Stimulated activated CD8-positive, alpha-beta memory T cell treated with anti-CD3 and anti-CD28 coated beads, Interleukin-7, amount 100 ng/mL, for 1 hour (primary cell): ENCODE measurements around the gene RBMS1.
A peak's percentile ranks its signal among the peaks of the same experiment; 100 is the strongest.

Experiments
- DNase-seq, 2 donors: peaks; one replicate each; pipeline ENCODE4 v3.0.0-alpha.2; 2020; ENCODE audit warnings: low read depth in 2 of 2

Gene RBMS1

DNA sequence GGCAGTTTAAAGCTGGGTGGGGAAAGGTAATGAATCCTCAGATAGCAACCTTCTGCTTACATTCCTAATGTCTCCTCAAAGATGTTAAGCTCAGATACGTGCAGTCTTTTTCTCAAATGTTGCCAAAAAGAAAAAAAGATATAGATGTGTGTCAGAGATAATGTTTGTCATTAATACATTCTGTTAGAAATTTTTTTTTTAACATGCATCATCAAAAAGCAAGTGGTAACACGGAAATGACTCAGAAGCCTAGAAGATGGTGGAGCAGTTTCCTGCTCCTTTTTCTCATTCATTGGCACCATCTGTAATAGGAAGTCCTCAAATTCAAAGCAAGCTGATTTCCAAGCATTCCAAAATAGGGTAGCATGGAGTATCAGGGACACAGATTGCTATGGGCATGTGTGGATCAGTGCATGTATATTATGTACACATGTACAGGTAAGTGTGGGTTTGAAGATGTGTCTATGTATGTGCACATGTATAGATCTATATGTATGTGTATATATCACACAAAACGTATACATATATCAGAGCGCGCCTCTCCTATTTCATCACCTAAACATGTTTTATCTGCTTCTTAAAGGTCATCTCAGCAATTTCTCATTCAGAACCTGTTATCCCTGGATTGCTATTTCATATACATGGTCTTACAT is 213.7 kb downstream of the RBMS1 start:
- DNase-seq: no peak

DNA sequence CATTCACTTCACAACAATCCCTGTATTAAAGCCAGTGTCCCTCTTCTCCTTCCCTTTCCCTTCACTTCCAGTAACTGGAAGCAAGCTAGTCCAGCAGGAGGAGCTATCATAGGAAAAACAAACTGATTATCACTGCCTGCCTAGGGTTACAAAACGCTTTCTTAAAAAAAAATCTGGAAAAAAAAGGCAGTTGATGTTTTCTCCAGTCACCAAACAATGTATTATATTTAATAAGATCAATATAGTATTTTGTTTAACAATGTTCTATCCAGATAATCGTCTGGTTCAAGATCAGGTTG is 214.8 kb downstream of the RBMS1 start:
- no peak for DNase-seq

DNA sequence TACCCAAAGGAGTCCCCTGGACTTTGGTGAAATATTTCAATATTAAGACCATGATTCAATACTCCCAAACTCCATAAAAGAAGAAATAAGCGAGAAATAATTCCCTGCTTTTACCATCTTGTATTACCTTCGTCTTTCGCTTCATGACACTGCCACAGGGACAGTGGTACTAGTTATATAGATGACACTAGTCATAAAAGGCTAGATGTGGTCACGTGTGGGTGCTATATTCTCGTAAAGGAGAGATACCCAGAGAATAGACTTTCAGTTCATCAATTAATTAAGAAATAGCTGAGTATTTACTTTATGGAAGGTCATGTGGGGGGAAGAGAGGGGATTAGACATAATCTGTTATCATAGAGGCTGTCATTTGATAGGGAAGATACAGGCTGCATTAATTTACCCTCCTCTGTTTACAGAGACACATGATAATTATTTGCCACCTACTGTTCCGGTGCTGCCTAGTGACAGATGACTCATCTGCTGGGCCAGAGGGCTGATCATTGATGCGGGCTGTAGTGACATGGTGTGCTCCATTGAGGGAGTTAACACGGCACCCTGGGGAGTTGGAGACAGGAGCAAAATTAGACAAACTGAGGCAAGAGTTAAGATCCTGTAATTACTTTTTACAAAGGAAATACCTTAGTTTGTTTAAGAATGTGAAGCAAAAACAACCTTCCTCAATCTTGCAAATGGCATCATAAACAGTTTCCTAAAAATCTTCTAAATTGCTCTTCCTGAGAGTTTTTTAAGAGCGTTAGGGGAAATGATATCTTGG is 215.3 kb downstream of the RBMS1 start:
- no peak for DNase-seq

DNA sequence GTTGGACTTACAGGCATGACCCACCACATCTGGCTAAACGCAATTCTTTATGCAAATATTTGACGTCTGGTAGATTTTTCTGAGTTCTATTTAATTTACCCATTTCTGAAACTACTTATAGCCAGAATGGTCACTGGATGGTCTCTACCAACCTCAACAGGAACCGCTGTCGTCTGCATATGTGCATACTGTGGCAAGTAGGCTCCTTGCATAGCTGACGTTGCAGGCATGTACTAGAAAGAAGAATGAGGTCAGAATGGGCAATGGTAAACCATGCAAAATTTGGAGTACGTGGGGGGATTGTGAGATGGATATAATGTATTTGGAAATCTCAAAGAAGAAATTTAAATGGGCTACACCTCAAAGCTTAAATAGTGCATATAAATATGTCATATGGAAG is 216.5 kb downstream of the RBMS1 start:
- DNase-seq: no peak

DNA sequence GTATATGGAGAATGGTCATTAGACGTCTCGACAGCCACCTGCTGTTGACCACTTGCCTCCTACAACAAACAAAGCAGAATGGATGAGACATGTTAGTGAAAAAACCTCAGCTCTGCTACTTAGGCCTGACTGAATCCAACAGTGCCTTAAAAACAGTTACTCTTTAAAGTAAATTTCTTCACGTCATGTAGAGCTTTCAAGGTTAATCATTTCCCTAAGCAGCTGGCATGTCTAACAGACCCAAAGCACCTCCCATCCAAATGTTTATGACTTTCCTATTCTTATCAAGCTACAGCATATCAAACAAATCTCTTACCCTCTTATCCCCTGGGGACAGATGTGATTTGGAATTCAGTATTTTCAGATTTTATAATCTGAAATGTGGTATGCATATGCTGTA is 218.0 kb downstream of the RBMS1 start:
- no peak for DNase-seq

DNA sequence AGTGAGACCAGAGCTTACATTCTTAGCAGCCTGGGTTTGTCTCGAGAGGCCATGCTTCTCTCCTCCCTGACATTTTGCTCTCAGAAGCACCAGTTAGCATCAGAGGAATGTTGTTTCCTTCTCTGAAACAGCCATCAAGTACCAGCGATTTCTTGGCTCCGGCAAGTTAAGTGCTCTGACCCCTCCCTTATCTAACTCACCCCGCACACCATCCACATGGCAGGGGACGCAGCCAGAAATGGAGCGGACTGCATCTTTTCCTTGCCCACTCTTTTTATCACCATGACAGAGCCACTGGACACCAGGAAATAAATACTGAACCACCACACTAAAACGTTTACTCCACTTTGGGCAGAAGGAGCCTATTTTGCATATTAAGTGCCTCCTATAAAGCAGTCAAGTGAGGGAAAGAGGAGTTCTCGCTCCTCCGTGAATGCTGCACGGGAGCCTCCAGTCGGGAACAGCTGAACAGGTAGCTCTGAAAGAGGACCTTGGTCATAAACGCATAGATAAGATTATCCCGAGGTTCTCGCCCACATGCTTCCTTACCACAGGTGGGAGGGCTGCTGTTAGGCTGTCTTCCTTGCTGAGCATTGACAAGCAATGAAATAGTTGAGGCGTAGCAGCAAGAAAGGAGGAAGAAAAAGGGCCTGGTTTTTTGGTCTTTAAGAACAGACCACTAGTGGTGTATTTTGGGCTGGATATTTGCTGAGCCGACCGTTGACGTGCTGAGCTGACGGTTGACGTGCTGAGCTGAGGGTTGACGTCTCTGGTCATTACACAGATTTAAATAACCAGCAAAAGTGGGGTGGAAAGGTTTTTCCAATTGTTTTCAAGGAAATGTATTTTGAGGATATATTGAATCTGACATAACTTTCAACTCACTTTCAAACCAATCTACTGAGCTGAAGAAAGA is 222.2 kb downstream of the RBMS1 start:
- no peak for DNase-seq

DNA sequence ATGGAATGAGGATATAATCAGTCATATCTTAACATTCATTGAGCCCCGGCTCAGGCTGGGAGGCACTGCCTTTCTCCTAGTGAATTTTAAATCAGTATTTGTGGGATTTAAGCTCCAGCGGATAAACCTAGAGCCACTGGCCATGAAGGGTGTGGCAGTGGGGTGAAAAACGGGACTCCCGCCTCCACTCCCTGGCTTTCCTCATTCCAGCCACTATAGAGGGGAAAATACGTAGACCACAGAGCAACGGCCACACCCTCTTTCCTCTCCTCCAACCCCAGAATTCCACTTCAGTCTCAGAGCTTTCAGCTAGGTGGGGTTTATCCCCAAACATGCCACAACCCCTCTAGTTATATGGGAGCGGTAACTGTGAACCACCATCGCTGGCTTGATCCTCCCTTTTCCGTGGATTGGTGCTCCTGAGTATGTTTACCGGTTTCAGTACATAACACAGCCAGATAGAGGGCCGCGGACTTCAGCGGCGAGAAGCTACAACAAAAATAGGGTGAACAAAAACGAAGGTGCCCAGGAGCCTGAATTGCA is 223.0 kb downstream of the RBMS1 start:
- DNase-seq: no peak

DNA sequence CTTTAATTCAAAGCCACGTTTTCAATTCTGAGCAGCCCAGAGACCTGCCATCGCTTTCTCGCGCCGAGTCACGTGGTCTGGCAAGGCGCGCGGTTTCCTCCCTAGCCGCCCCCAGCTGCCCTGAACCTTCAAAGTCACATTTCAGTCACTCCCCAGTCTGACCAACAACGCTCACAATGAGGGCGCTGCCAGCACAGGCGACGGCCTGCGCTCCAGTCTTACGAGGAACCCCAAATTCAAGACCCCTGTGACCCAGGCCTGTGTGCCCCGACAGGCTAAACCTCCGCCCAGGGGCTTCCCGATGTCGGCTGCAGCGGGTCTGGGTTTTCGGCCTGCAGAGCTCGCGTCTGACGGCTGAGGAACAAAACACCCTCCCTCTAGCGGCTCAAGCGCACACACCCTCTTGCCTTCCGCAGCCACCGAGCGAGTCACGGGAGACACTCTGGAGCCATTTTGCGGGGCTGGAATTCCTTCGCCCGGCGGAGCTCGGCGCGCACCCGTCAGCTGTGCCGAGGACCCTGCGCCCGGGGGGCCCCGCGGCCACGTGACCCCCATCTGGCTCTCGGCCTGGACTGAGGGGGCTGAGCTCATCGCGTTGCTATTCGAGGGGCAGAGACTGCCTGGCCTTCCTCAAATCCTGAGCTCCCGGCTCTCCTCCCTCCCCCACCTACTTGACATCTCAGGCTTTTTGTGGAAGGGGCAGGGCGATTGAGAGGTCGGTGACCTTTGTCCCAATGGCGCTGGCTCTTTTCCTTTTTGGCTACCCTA is 223.6 kb downstream of the RBMS1 start:
- peak; percentile 40 to 41 for DNase-seq

DNA sequence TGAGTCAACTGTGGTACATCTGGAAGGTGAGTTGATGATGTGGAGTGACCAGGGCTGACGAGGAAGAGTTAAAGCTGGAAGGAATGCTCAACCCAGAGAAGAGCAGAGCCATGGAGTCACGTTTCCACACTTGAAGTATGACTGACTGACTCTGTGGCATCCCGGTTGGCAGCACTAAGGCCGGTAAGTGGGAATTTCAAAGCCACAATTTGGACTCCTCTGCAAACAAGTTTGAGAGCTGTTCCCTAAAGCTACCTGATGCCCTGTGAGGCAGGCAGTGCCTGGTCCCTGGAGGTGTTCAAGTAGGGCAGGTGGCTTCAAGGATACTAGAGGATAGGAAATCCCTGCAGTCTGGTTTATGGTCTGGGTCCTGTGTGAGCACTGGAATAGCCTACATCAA is 224.2 kb downstream of the RBMS1 start:
- no peak for DNase-seq

DNA sequence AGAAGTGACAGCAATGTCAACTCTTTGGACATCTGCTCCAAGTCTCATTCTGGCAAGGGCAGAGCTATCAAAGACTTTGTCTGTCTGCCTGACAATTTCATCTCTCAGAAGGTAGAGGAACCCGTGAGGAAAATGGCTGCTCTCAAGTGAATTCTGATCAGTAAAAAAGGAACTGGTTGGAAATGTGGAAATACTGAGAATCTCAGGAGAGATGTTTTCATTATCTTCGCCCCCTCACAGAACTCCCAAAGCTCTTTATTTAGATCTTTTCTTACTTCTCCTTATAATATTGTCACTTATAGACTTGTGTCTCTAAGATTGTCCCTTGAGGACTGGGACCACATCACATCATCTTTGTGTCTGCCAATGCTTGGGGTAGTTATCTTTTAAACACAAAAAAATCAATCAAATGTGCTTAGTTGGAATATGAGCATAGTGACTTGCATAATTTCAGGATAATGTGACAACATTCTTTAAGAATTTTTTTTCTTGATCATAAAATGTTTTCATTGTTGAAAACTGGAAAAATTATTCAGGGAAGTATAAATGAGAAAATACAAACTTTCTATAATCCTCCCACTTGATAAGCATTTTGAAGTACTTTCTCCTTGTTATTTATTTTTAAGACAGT is 225.3 kb downstream of the RBMS1 start:
- DNase-seq: no peak

DNA sequence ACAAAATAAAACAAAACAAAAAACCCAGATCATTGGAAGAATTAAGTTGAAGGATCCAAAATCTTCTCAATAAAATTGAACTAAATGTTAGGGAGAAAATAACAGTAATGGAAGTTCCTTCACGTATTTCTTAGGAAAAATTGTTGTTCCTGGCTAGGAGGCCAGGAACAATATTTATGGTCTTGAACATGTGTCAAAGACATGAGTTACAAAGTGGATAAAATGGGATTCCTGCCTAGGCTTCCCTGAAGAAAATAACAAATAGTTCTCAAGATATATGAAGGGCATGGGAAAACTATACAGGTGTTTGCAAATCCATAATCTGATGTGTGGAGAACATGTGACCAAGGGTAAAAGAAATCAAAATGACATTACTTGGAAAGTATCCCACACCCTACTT is 225.9 kb downstream of the RBMS1 start:
- DNase-seq: no peak

DNA sequence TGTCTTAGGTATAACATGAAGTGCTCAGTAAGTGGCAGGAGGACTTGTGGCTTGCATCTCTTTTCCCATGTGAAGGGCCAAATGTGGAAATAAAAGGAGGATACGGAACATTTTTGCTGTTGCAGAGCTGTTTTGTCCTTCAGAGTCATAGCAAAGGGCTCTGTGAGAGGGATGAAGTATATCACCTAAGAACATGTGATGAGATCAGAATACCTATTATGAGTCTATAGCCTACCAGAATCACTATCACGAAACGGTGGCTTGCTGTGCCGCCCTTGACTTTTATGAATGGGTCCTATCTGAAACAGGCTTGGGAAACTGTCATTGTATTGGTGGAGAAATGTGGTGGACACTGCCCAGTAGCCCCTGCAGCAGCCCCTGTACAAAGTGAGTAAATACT is 226.6 kb downstream of the RBMS1 start:
- DNase-seq: no peak

DNA sequence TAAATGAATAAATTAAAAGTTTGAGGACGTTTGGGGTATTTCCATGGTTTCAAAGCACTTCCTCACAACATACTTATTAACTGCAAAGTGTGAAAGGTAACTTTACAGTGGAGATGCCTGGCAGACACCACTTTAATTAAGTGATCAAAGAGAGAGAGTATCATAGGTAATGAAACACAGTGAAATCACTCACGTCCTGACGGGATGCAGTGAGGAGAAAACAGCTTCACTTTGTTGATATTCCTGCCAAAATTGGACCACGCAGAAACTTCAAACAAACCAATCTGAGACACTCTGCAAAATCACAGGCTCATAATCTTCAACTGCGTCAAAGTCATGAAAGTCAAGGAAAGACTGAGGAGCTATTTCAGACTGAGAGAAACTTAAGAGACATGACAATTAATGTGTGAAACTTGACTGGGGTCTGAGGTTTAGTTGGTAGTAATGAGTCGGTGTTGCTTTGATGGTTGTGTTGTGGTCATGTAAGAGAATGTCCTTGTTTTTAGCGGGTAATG is 227.5 kb downstream of the RBMS1 start:
- no peak for DNase-seq

DNA sequence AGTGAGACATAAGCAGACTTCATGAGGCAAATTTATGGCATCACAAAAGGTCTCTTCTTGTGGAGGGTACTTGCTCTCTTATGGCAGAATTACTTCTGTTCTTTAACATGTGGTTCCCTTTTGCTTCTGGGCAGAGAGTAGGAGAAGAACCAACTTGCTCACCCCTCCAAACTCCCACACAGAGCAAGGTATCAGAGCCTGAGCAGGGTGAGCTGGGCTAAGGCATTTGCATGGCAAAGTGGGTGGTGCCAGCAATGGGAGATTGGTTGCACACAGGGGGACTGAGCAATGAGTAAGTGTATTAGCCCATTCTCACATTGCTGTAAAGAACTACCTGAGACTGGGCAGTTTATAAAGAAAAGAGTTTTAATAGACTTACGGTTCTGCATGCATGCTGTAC is 229.3 kb downstream of the RBMS1 start:
- DNase-seq: no peak

DNA sequence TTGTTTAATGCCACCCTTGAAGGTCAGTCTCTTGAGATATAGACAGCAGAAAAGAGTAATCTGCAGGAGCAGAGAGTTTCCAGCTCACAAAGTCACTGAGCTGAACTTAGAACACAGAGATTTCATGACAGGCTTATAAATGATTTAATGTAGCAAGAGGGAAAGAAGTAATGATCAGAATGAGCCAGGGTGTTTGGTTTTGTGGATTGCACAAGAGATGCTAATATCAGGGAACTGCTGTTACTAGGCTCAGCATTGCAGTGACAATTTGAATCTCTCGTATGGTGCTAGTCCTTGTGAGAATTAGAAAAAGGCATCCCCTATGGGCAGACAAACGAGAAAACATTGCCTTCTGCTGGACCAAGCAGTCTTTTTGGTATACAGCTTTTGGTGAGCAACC is 231.9 kb downstream of the RBMS1 start:
- DNase-seq: no peak

DNA sequence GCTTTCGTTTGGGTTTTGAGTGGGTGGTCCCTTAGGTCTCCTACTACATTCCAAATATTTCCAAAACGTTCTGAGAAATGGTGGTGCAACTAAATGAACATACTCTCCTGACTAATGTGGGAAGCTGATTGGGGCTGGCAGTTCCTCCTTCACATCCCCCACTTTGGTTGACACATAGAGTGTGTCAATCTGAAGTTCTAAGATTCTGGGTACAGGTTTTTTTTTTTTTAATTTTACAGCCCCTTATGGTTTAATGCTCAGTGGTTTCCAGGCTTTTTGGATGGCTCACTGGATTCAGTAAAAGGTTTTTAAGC is 235.2 kb downstream of the RBMS1 start:
- no peak for DNase-seq

DNA sequence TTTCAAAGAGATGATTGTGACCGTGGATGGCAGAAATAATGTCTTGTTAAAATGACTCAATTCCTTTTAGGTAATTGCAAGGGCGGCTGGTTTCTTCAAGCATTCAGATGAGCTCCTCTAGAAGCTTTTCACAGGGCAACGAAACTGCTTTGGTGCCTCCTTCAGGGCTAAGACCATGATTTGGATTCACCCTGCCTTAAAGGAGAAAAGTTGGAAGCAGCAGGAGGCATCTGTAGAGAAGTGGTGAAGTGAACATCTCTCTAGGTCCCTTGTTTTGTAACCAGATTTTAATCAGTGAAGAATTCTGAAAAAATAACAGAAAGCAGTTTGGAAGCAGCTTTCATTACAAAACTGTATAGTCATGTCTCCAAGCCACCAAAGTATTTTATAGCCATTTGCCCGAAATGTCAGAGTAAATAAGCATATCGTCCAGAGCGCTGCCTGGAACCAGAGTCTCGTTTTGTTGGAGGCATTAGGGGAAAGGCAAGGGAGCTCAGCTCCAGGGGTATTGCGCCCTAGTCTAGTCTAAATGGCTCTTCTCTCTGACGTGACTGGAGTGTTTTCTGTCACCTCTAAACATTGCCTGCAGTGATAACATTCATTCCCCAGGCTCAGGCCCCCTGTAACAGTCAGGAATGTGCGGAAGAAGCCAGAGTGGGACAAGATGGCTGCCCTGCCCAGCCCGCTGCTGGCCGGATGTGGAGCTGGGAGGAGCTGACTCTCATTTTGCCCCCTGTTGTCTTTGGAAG is 235.7 kb downstream of the RBMS1 start:
- no peak for DNase-seq

DNA sequence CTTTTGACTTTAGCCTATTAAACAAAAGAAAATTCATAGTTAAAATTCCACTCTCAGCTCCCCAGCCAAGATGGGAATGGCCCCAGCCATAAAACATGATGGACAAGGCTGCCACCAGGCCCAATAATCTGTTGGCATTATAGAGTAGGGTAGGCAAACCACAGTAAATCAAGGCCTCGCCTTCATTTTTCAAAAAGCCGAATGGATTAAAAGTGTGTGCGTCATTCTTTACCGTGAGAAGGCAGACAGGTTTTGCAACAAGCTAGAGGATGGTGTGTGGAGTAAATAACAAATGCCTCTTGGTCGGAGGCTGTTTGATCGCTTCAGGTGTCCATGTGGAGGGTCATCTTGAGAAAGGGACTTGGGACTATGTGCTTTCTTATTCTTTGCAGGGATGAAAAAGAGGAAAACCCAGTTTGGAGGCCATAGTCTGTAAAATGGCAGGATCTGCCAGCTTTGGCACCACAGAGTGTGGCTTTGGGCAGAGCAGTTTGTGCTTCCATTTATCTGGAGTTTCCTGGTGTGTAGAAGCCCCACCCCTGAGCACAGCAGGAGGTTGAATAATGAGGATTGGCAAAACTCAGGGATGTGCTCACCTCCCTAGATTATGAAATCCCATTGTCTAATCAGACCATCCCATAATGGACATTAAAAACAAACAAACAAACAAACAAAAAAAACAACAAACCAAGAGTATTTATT is 236.4 kb downstream of the RBMS1 start:
- DNase-seq: no peak

DNA sequence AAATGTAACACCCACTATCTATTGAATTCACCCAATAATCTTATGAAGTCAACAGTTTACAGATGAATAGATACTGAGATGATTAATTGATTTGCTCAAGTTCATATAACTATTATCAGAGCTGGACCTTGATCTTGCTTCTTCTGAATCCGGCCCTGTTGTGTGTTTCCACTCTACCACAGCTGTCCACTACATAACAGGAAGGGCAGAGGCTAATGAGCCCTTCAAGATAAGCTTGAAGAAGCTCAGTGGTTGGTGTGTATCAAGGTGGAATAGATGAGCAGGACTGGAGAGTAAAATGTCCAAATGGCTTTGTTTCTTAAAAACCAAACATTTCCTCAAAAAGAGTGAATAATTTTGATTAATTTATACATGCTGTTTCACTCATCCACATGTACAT is 237.1 kb downstream of the RBMS1 start:
- DNase-seq: no peak

DNA sequence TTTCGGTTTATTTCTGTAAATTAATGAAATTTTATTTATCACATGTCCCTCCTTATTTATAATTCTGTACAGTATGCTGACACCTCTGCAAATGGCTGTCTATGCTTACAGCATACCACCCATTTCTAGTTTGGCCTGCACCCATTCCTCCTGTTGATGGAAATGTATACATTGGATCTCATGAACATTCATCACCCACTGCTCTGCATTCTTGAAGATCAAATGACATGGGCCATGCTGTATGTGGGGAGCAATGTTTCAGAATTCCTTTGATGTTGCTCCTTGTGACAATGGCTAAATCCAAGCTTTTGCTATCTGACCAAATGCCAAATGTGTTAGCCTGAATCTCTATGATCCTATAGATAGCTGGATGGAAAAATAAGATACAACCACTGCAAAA is 238.2 kb downstream of the RBMS1 start:
- DNase-seq: no peak
